IMR-90 (cell line): ENCODE data around the gene ZNF418. TPM values are rescaled to one million over a fixed set of nuclear protein-coding genes. Genes with fewer than 3 reads are reported as not detected.

Experiments
- ATAC-seq: fragments of 200-7000 bp; cut with Tn5 transposase; 2 replicates; pipeline ENCODE4 v1.9.1; 2020; ENCODE audit warnings: low read depth, mild to moderate bottlenecking, moderate library complexity
- BruUV-seq: library from RNA; stranded (reverse); fragments of 400-500 nt; replicated peaks from 2 replicates; lab custom pipeline; 2021; lab: Mats Ljungman, UMichigan
- CTCF ChIA-PET: fragments of 300-600 bp; formaldehyde crosslinking; extraction: SDS; loops from one replicate; lab custom pipeline; 2021; ENCODE audit warnings: antibody characterized with exemption; lab: Yijun Ruan, JAX
- POLR2A ChIA-PET: fragments of 300-600 bp; sonication (Branson Sonifier 250); formaldehyde crosslinking; loops from one replicate; lab custom pipeline; 2022; ENCODE audit warnings: antibody characterized with exemption; ENCODE audit not compliant: unreplicated experiment; lab: Charles Lee
- DNase-seq: peaks from one replicate; pipeline ENCODE4 v3.0.0; 2013
- H2AFZ ChIP-seq: replicated peaks from 2 replicates; pipeline ENCODE3; 2013; ENCODE audit warnings: low read length, mild to moderate bottlenecking; ENCODE audit not compliant: poor library complexity
- H2AK5ac ChIP-seq: 2 replicates; pipeline ENCODE4 v1.6.1; 2013; ENCODE audit warnings: low read depth, low read length, inconsistent platforms
- H2AK9ac ChIP-seq: replicated peaks from 2 replicates; pipeline ENCODE3; 2013; ENCODE audit warnings: mild to moderate bottlenecking, low read depth, low read length, moderate library complexity; ENCODE audit not compliant: poor library complexity
- H2BK120ac ChIP-seq: 2 replicates; pipeline ENCODE4 v1.6.1; 2013; ENCODE audit warnings: low read depth, low read length, inconsistent platforms
- H2BK15ac ChIP-seq: 3 replicates; pipeline ENCODE4 v1.6.1; 2013; ENCODE audit warnings: low read depth, low read length, inconsistent platforms
- H2BK20ac ChIP-seq: 2 replicates; pipeline ENCODE4 v1.6.1; 2013; ENCODE audit warnings: low read depth, mild to moderate bottlenecking, inconsistent platforms, low read length, moderate library complexity
- H2BK5ac ChIP-seq: 2 replicates; pipeline ENCODE4 v1.6.1; 2013; ENCODE audit warnings: mild to moderate bottlenecking, low read depth, low read length, inconsistent platforms; ENCODE audit not compliant: poor library complexity, severe bottlenecking
- H3K14ac ChIP-seq: replicated peaks from 2 replicates; pipeline ENCODE4 v1.6.1; 2013; ENCODE audit warnings: low read depth, low read length, inconsistent platforms
- H3K18ac ChIP-seq: 2 replicates; pipeline ENCODE4 v1.6.1; 2013; ENCODE audit warnings: low read depth, low read length, control low read depth
- H3K23ac ChIP-seq: 2 replicates; pipeline ENCODE4 v1.6.1; 2013; ENCODE audit warnings: low read depth, low read length, inconsistent platforms
- H3K27ac ChIP-seq: 2 replicates; pipeline ENCODE4 v1.5.1; 2013; ENCODE audit warnings: mild to moderate bottlenecking, control low read depth, low read length; ENCODE audit not compliant: insufficient read depth
- H3K27me3 ChIP-seq: 2 replicates; pipeline ENCODE4 v1.6.1; 2013; ENCODE audit warnings: low read length; ENCODE audit not compliant: control insufficient read depth, insufficient read depth
- H3K36me3 ChIP-seq: 2 replicates; pipeline ENCODE4 v1.6.1; 2013; ENCODE audit warnings: low read length, mixed read lengths; ENCODE audit not compliant: control insufficient read depth, insufficient read depth
- H3K4ac ChIP-seq: 2 replicates; pipeline ENCODE4 v1.6.1; 2013; ENCODE audit warnings: low read depth, low read length, inconsistent platforms
- H3K4me1 ChIP-seq: 2 replicates; pipeline ENCODE4 v1.6.1; 2013; ENCODE audit warnings: low read length, mixed read lengths; ENCODE audit not compliant: control insufficient read depth, insufficient read depth
- H3K4me2 ChIP-seq: 2 replicates; pipeline ENCODE4 v1.6.1; 2013; ENCODE audit warnings: low read depth, mild to moderate bottlenecking, control low read depth, low read length, moderate library complexity
- H3K4me3 ChIP-seq: 2 replicates; pipeline ENCODE4 v1.5.1; 2013; ENCODE audit warnings: low read depth, mild to moderate bottlenecking, control low read depth, low read length, moderate library complexity; ENCODE audit not compliant: insufficient read depth
- H3K56ac ChIP-seq: 2 replicates; pipeline ENCODE4 v1.6.1; 2013; ENCODE audit warnings: low read length, inconsistent platforms; ENCODE audit not compliant: insufficient read depth; ENCODE audit errors: extremely low read depth
- H3K79me1 ChIP-seq, 2 experiments: 2 replicates each; pipeline ENCODE4 v1.6.1; 2013; ENCODE audit warnings: low read length in 2 of 2, inconsistent platforms in 1 of 2, low read depth in 1 of 2
- H3K9ac ChIP-seq: 2 replicates; pipeline ENCODE4 v1.6.1; 2013; ENCODE audit warnings: low read depth, low read length, control low read depth
- H3K9me1 ChIP-seq: 2 replicates; pipeline ENCODE4 v1.6.1; 2013; ENCODE audit warnings: low read length, inconsistent platforms; ENCODE audit not compliant: insufficient read depth
- H3K9me3 ChIP-seq: 2 replicates; pipeline ENCODE4 v1.6.1; 2013; ENCODE audit warnings: low read length; ENCODE audit not compliant: control insufficient read depth, insufficient read depth
- H4K20me1 ChIP-seq: 2 replicates; pipeline ENCODE4 v1.6.1; 2013; ENCODE audit warnings: low read length, inconsistent platforms; ENCODE audit not compliant: insufficient read depth
- H4K5ac ChIP-seq: 2 replicates; pipeline ENCODE4 v1.6.1; 2013; ENCODE audit warnings: mild to moderate bottlenecking, low read depth, low read length, control low read depth
- H4K8ac ChIP-seq, 2 experiments: 2 replicates each; pipeline ENCODE4 v1.6.1; 2013; ENCODE audit warnings: low read depth in 2 of 2, low read length in 2 of 2, control low read depth in 1 of 2, inconsistent platforms in 1 of 2
- H4K91ac ChIP-seq: 2 replicates; pipeline ENCODE4 v1.6.1; 2013; ENCODE audit warnings: low read depth, low read length, inconsistent platforms; ENCODE audit not compliant: insufficient read depth
- FOS ChIP-seq: fragments of 150-350 bp; IDR thresholded peaks from 2 replicates; pipeline ENCODE4 v1.6.1; 2016; ENCODE audit warnings: low read depth, low read length
- MAZ ChIP-seq: IDR thresholded peaks from 2 replicates; pipeline ENCODE4 v1.6.1; 2012; ENCODE audit warnings: low read depth, mild to moderate bottlenecking, low read length, improper control_type of control experiment, moderate library complexity, borderline replicate concordance
- MXI1 ChIP-seq: IDR thresholded peaks from 2 replicates; pipeline ENCODE4 v1.6.1; 2012; ENCODE audit warnings: low read depth, mild to moderate bottlenecking, low read length, moderate library complexity, borderline replicate concordance
- RAD21 ChIP-seq: IDR thresholded peaks from 2 replicates; pipeline ENCODE4 v1.6.1; 2012; ENCODE audit warnings: low read length, improper control_type of control experiment
- SMC3 ChIP-seq: fragments of 150-350 bp; IDR thresholded peaks from 2 replicates; pipeline ENCODE4 v1.6.1; 2016; ENCODE audit warnings: low read depth, mild to moderate bottlenecking, antibody characterized with exemption, low read length, moderate library complexity
- WGBS, 2 experiments: methylation state at CpG; one replicate each; pipeline versions ENCODE4 v1.1.5 to v1.1.7; 2013; ENCODE audit warnings: missing lambda C conversion rate in 2 of 2; ENCODE audit not compliant: insufficient read length in 1 of 2; ENCODE audit errors: extremely low coverage in 2 of 2; 5-methylcytosine and 5-hydroxymethylcytosine counted together
- dilution Hi-C: fragments of 300-500 bp; cut with HindIII; formaldehyde crosslinking; loops from one replicate; pipeline ENCODE4 v1.14.3; 2018; ENCODE audit warnings: low sequenced_read_pairs; ENCODE audit not compliant: unreplicated experiment
- in situ Hi-C: fragments of 300-500 bp; cut with MboI; formaldehyde crosslinking; loops from 3 replicates; pipeline ENCODE4 v1.14.3; 2019; ENCODE audit warnings: low sequenced_read_pairs, inconsistent platforms, mixed read lengths
- intact Hi-C: fragments of 100-400 bp; cut with micrococcal nuclease; formaldehyde crosslinking; loops from 2 replicates; pipeline ENCODE4 v1.10.0; 2022
- polyA plus RNA-seq, 3 experiments: library from polyadenylated mRNA; depleted of rRNA; stranded (reverse); fragments of >200 nt; gene quantifications; 2 replicates each; pipeline ENCODE4 v1.2.3, GENCODE V29; 2012; ENCODE audit warnings: low replicate concordance in 1 of 3
- total RNA-seq: library from RNA; depleted of rRNA; stranded (reverse); fragments of >200 nt; gene quantifications from 2 replicates; pipeline ENCODE4 v1.2.3, GENCODE V29; 2012
- TF ChIP-seq, protein P1 (sequence below): conservative IDR thresholded peaks from 2 replicates; pipeline ENCODE4 v1.5.1; 2012; ENCODE audit warnings: mild to moderate bottlenecking, low read depth, low read length, improper control_type of control experiment
- TF ChIP-seq, protein P2 (sequence below): fragments of 150-350 bp; IDR thresholded peaks from 2 replicates; pipeline ENCODE4 v1.6.1; 2017; ENCODE audit warnings: mild to moderate bottlenecking, antibody characterized with exemption, low read length, low read depth

Gene ZNF418
- total and polyA plus RNA-seq, 2 of the 4 experiments (the other 2 are of a cell fraction): 2.1 to 3.4 TPM

DNA sequence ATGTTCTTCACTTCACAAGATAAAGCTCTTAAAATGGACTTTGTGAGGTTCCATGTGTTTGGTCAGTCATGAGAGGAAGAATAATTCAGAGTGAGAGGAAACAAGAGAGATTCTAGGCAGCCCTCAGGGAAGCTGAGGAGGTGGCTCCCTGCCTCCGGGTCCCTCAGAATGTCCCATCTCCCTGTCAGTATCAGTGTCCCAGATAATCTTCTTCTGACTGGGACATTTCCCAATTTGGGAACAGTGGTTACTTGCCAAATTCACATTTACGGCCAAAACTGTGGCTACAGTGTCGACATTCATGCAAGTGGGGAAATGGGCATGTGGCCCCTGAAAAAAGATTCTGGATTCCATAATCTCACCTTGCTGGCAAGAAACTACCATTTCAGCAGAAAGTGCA, 27.8 kb downstream of the ZNF418 start:
- peaks cover 3 to 8% of the 10 kb centered on the region in 2 experiments; a peak in 2 of 4 replicates for H3K79me1 ChIP-seq
- H3K36me3 ChIP-seq: peaks cover 39% of the 10 kb centered on the region
- H2AK5ac ChIP-seq: no peak overlapping the region
- H3K9me3 ChIP-seq: peaks cover 8% of the 10 kb centered on the region; the same call in 1 of the 2 replicates
- intact Hi-C loops (no loop called here), dilution Hi-C loops (no loop called here), in situ Hi-C loops (no loop called here)
- no peak overlapping the region for H3K27ac ChIP-seq
- no peak overlapping the region for H3K18ac ChIP-seq
- BruUV-seq: no TSS peak
- no peaks in the 10 kb centered on the region for H3K27me3 ChIP-seq
- no peak for TF ChIP-seq MAZ
- TF ChIP-seq SMC3: no peak
- no peak for TF ChIP-seq RAD21
- TF ChIP-seq, protein P1, sequence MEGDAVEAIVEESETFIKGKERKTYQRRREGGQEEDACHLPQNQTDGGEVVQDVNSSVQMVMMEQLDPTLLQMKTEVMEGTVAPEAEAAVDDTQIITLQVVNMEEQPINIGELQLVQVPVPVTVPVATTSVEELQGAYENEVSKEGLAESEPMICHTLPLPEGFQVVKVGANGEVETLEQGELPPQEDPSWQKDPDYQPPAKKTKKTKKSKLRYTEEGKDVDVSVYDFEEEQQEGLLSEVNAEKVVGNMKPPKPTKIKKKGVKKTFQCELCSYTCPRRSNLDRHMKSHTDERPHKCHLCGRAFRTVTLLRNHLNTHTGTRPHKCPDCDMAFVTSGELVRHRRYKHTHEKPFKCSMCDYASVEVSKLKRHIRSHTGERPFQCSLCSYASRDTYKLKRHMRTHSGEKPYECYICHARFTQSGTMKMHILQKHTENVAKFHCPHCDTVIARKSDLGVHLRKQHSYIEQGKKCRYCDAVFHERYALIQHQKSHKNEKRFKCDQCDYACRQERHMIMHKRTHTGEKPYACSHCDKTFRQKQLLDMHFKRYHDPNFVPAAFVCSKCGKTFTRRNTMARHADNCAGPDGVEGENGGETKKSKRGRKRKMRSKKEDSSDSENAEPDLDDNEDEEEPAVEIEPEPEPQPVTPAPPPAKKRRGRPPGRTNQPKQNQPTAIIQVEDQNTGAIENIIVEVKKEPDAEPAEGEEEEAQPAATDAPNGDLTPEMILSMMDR: no peak
- TF ChIP-seq FOS: no peak
- TF ChIP-seq MXI1: no peak
- TF ChIP-seq, protein P2, sequence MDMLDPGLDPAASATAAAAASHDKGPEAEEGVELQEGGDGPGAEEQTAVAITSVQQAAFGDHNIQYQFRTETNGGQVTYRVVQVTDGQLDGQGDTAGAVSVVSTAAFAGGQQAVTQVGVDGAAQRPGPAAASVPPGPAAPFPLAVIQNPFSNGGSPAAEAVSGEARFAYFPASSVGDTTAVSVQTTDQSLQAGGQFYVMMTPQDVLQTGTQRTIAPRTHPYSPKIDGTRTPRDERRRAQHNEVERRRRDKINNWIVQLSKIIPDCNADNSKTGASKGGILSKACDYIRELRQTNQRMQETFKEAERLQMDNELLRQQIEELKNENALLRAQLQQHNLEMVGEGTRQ: no peak
- no peak overlapping the region for H2AFZ ChIP-seq
- H3K9ac ChIP-seq: no peak overlapping the region
- H2BK5ac ChIP-seq: no peak overlapping the region
- no peaks in the 10 kb centered on the region for H3K4me1 ChIP-seq
- no peak overlapping the region for H3K4me3 ChIP-seq
- CTCF ChIA-PET: no interaction called here
- ATAC-seq (no peak), DNase-seq (no peak)
- no peaks in the 10 kb centered on the region for H3K9me1 ChIP-seq
- no CpG with 5 or more reads among the region's 3 CpGs for WGBS, 2 experiments
- no peak overlapping the region for H2BK15ac ChIP-seq
- no peak overlapping the region for H2BK120ac ChIP-seq
- H4K91ac ChIP-seq: no peak overlapping the region
- H3K4me2 ChIP-seq: no peak overlapping the region
- no peak overlapping the region for H3K4ac ChIP-seq
- no peak overlapping the region for H3K23ac ChIP-seq
- H3K14ac ChIP-seq: no peak overlapping the region
- no peak overlapping the region for H4K8ac ChIP-seq
- no peak overlapping the region for H4K5ac ChIP-seq
- H2BK20ac ChIP-seq: no peak overlapping the region
- H2AK9ac ChIP-seq: no peak overlapping the region
- no peaks in the 10 kb centered on the region for H4K20me1 ChIP-seq
- POLR2A ChIA-PET: no interaction called here
- no peak overlapping the region for H3K56ac ChIP-seq
